GM23338 (cell line): Measurements from ENCODE around the gene NDUFA7.
"Not testable (repeated sequence)": the region's sequence is repeated elsewhere in the genome, so short reads cannot be mapped to it uniquely, and the experiment has no call there.

Source experiments
- CREB1 ChIP-seq: fragments of 250-450 bp; sonication (Bioruptor Pico); IDR thresholded peaks from 2 replicates; pipeline ENCODE4 v1.5.0; 2020; ENCODE audit warnings: low read depth, mild to moderate bottlenecking, moderate library complexity
- EZH2 ChIP-seq: fragments of 200-600 bp; sonication (generic); IDR thresholded peaks from one replicate; pipeline ENCODE4 v1.8.0; 2017; ENCODE audit warnings: antibody characterized with exemption, mild to moderate bottlenecking, low read depth; ENCODE audit not compliant: unreplicated experiment
- JUNB ChIP-seq: IDR thresholded peaks from one replicate; pipeline ENCODE4 v1.6.1; 2016; ENCODE audit warnings: antibody characterized with exemption; ENCODE audit not compliant: unreplicated experiment
- POLR2AphosphoS5 ChIP-seq: IDR thresholded peaks from 2 replicates; pipeline ENCODE4 v1.6.1; 2016; ENCODE audit warnings: antibody characterized with exemption, low read depth
- TF ChIP-seq, protein P1 (sequence below): IDR thresholded peaks from one replicate; pipeline ENCODE4 v1.6.1; 2018; ENCODE audit warnings: antibody characterized with exemption; ENCODE audit not compliant: unreplicated experiment
- TF ChIP-seq, protein P2 (sequence below), 2 experiments: fragments of 200-600 bp in 1 of 2; sonication (generic) in 1 of 2; conservative IDR thresholded peaks; 2 replicates each; pipeline versions ENCODE4 v1.5.1 to v1.6.1; 2016 to 2017; ENCODE audit warnings: antibody characterized with exemption in 2 of 2, low read depth in 2 of 2, mild to moderate bottlenecking in 2 of 2, moderate library complexity in 1 of 2
- TF ChIP-seq, protein P3 (sequence below): fragments of 250-450 bp; sonication (Bioruptor Pico); IDR thresholded peaks from 2 replicates; pipeline ENCODE4 v1.5.0; 2020; ENCODE audit warnings: mild to moderate bottlenecking, moderate library complexity

DNA sequence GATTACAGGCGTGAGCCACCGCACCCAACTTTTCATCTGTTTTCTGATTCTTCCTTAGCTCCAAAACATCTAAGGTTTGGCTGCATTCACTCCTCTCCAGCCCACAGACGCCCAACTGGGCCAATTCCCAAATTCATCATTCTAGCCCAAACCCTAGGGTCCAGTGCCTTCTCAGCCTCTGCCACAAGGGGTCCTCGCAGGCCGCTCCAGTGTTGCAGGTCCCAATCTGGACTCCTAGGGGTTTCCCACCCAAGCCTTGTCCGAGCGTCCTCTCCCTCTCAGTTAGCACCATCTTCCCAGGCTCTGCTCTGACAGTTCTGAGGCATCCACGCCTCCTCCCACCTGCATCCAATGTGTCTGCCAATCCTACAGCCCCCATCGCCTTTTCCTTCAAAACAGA lies 44.7 kb downstream of the NDUFA7 start:
- not testable (repeated sequence) for TF ChIP-seq EZH2; CREB1 (CRISPR knock-in tag); JUNB; POLR2AphosphoS5
- TF ChIP-seq, protein P1, sequence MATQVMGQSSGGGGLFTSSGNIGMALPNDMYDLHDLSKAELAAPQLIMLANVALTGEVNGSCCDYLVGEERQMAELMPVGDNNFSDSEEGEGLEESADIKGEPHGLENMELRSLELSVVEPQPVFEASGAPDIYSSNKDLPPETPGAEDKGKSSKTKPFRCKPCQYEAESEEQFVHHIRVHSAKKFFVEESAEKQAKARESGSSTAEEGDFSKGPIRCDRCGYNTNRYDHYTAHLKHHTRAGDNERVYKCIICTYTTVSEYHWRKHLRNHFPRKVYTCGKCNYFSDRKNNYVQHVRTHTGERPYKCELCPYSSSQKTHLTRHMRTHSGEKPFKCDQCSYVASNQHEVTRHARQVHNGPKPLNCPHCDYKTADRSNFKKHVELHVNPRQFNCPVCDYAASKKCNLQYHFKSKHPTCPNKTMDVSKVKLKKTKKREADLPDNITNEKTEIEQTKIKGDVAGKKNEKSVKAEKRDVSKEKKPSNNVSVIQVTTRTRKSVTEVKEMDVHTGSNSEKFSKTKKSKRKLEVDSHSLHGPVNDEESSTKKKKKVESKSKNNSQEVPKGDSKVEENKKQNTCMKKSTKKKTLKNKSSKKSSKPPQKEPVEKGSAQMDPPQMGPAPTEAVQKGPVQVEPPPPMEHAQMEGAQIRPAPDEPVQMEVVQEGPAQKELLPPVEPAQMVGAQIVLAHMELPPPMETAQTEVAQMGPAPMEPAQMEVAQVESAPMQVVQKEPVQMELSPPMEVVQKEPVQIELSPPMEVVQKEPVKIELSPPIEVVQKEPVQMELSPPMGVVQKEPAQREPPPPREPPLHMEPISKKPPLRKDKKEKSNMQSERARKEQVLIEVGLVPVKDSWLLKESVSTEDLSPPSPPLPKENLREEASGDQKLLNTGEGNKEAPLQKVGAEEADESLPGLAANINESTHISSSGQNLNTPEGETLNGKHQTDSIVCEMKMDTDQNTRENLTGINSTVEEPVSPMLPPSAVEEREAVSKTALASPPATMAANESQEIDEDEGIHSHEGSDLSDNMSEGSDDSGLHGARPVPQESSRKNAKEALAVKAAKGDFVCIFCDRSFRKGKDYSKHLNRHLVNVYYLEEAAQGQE: not testable (repeated sequence)
- TF ChIP-seq, protein P2, sequence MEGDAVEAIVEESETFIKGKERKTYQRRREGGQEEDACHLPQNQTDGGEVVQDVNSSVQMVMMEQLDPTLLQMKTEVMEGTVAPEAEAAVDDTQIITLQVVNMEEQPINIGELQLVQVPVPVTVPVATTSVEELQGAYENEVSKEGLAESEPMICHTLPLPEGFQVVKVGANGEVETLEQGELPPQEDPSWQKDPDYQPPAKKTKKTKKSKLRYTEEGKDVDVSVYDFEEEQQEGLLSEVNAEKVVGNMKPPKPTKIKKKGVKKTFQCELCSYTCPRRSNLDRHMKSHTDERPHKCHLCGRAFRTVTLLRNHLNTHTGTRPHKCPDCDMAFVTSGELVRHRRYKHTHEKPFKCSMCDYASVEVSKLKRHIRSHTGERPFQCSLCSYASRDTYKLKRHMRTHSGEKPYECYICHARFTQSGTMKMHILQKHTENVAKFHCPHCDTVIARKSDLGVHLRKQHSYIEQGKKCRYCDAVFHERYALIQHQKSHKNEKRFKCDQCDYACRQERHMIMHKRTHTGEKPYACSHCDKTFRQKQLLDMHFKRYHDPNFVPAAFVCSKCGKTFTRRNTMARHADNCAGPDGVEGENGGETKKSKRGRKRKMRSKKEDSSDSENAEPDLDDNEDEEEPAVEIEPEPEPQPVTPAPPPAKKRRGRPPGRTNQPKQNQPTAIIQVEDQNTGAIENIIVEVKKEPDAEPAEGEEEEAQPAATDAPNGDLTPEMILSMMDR (conservative IDR thresholded peaks at IDR 0.05; ENCODE audit: low read depth in 2 of 2): not testable (repeated sequence)
- TF ChIP-seq, protein P3, sequence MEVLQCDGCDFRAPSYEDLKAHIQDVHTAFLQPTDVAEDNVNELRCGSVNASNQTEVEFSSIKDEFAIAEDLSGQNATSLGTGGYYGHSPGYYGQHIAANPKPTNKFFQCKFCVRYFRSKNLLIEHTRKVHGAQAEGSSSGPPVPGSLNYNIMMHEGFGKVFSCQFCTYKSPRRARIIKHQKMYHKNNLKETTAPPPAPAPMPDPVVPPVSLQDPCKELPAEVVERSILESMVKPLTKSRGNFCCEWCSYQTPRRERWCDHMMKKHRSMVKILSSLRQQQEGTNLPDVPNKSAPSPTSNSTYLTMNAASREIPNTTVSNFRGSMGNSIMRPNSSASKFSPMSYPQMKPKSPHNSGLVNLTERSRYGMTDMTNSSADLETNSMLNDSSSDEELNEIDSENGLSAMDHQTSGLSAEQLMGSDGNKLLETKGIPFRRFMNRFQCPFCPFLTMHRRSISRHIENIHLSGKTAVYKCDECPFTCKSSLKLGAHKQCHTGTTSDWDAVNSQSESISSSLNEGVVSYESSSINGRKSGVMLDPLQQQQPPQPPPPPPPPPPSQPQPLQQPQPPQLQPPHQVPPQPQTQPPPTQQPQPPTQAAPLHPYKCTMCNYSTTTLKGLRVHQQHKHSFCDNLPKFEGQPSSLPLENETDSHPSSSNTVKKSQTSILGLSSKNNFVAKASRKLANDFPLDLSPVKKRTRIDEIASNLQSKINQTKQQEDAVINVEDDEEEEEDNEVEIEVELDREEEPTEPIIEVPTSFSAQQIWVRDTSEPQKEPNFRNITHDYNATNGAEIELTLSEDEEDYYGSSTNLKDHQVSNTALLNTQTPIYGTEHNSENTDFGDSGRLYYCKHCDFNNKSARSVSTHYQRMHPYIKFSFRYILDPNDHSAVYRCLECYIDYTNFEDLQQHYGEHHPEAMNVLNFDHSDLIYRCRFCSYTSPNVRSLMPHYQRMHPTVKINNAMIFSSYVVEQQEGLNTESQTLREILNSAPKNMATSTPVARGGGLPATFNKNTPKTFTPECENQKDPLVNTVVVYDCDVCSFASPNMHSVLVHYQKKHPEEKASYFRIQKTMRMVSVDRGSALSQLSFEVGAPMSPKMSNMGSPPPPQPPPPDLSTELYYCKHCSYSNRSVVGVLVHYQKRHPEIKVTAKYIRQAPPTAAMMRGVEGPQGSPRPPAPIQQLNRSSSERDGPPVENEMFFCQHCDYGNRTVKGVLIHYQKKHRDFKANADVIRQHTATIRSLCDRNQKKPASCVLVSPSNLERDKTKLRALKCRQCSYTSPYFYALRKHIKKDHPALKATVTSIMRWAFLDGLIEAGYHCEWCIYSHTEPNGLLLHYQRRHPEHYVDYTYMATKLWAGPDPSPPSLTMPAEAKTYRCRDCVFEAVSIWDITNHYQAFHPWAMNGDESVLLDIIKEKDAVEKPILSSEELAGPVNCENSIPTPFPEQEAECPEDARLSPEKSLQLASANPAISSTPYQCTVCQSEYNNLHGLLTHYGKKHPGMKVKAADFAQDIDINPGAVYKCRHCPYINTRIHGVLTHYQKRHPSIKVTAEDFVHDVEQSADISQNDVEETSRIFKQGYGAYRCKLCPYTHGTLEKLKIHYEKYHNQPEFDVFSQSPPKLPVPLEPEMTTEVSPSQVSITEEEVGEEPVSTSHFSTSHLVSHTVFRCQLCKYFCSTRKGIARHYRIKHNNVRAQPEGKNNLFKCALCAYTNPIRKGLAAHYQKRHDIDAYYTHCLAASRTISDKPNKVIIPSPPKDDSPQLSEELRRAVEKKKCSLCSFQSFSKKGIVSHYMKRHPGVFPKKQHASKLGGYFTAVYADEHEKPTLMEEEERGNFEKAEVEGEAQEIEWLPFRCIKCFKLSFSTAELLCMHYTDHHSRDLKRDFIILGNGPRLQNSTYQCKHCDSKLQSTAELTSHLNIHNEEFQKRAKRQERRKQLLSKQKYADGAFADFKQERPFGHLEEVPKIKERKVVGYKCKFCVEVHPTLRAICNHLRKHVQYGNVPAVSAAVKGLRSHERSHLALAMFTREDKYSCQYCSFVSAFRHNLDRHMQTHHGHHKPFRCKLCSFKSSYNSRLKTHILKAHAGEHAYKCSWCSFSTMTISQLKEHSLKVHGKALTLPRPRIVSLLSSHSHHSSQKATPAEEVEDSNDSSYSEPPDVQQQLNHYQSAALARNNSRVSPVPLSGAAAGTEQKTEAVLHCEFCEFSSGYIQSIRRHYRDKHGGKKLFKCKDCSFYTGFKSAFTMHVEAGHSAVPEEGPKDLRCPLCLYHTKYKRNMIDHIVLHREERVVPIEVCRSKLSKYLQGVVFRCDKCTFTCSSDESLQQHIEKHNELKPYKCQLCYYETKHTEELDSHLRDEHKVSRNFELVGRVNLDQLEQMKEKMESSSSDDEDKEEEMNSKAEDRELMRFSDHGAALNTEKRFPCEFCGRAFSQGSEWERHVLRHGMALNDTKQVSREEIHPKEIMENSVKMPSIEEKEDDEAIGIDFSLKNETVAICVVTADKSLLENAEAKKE (CRISPR knock-in tag): not testable (repeated sequence)
